Thyroid gland (tissue), 4 donors: ENCODE data around the gene LHFPL6.

Experiments used
- CTCF ChIP-seq, 6 experiments: fragments of 200-600 bp in 3 of 6; fragments of 450-650 bp in 3 of 6; sonication (generic) in 3 of 6; IDR thresholded peaks; one replicate each; pipeline ENCODE4 v1.5.1; 2016 to 2019; ENCODE audit warnings: antibody characterized with exemption in 6 of 6, mild to moderate bottlenecking in 2 of 6, inconsistent platforms in 1 of 6, moderate library complexity in 1 of 6
- POLR2A ChIP-seq, 2 donors: fragments of 450-650 bp; IDR thresholded peaks; one replicate each; pipeline ENCODE4 v1.6.1; 2017; ENCODE audit warnings: antibody characterized with exemption in 2 of 2, mild to moderate bottlenecking in 2 of 2, moderate library complexity in 1 of 2

- TF ChIP-seq CTCF (IDR thresholded peaks at IDR 0.05) (no peak), POLR2A (IDR thresholded peaks at IDR 0.05) (no peak)
These were observed 257.0 kb downstream of the LHFPL6 start for GRCh38 chr13:39345982-39346381.
